Measurements from ENCODE around the gene SH3BP2. TPM values are rescaled to one million over a fixed set of nuclear protein-coding genes. Genes with fewer than 3 reads are reported as not detected.

SH3BP2 gene
- total RNA-seq, 2 donors from 2014 or later, result 56.0 to 61.7 TPM

- no peak for ATAC-seq (ENCODE audit: insufficient number of reproducible peaks, low FRiP score, low read depth)
- DNase-seq (ENCODE audit: low spot score), result no peak
- H3K27me3 ChIP-seq (replicated peaks; ENCODE audit: insufficient read depth), result no peaks in the 10 kb centered on the region
- no peaks in the 10 kb centered on the region for H3K4me1 ChIP-seq (ENCODE audit: control insufficient read depth in 1 of 2, low read depth in 2 of 2)
- no peak for TF ChIP-seq CTCF (IDR thresholded peaks at IDR 0.05)
- no peaks in the 10 kb centered on the region for H3K9me3 ChIP-seq
- no peak overlapping the region for H3K27ac ChIP-seq
- no peak overlapping the region for H3K4me3 ChIP-seq
- H3K36me3 ChIP-seq, result no peaks in the 10 kb centered on the region
Measured at GRCh38 chr4:2781911-2782310, 11.0 kb upstream of the SH3BP2 start.

DNA sequence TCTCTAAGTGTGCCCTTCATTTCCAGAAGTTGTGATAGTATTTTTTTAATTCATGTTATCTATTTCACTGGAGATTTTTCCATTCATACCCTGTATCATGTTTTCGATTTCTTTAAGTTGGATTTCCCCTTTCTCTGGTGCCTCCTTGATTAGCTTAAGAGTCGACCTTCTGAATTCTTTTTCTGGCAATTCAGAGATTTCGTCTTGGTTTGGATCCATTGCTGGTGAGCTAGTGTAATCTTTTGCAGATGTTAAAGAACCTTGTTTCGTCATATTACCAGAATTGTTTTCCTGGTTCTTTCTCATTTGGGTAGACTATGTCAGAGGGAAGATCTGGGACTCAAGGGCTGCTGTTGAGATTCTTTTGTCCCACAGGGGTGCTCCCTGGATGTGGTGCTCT is 9.1 kb upstream of the SH3BP2 start:
- no peak for ATAC-seq (ENCODE audit: insufficient number of reproducible peaks, low FRiP score, low read depth)
- Histone ChIP-seq H3K36me3 (no peaks in the 10 kb centered on the region), H3K27me3 (replicated peaks; ENCODE audit: insufficient read depth) (no peaks in the 10 kb centered on the region), H3K4me3 (no peak overlapping the region), H3K27ac (no peak overlapping the region), H3K4me1 (ENCODE audit: control insufficient read depth in 1 of 2, low read depth in 2 of 2) (peaks cover 5 to 15% of the 10 kb centered on the region in 2 donors), H3K9me3 (no peaks in the 10 kb centered on the region)
- no peak for TF ChIP-seq CTCF (IDR thresholded peaks at IDR 0.05)
- DNase-seq (ENCODE audit: low spot score), result no peak

- no peaks in the 10 kb centered on the region for H3K9me3 ChIP-seq
- H3K27me3 ChIP-seq (replicated peaks; ENCODE audit: insufficient read depth), result no peaks in the 10 kb centered on the region
- H3K4me1 ChIP-seq (ENCODE audit: control insufficient read depth in 1 of 2, low read depth in 2 of 2), result peaks cover 5 to 15% of the 10 kb centered on the region in 2 donors
- no peak for ATAC-seq (ENCODE audit: insufficient number of reproducible peaks, low FRiP score, low read depth)
- H3K27ac ChIP-seq, result no peak overlapping the region
- no peaks in the 10 kb centered on the region for H3K36me3 ChIP-seq
- no peak for TF ChIP-seq CTCF (IDR thresholded peaks at IDR 0.05)
- DNase-seq (ENCODE audit: low spot score), result no peak
- no peak overlapping the region for H3K4me3 ChIP-seq
Measured at GRCh38 chr4:2785613-2786012, 7.3 kb upstream of the SH3BP2 start.

GRCh38 chr4:2786152-2786671 is 6.7 kb upstream of the SH3BP2 start:
- H3K27ac ChIP-seq, result no peak overlapping the region
- H3K4me1 ChIP-seq (ENCODE audit: control insufficient read depth in 1 of 2, low read depth in 2 of 2), result peaks cover 5 to 15% of the 10 kb centered on the region in 2 donors
- DNase-seq (ENCODE audit: low spot score) (no peak), ATAC-seq (ENCODE audit: insufficient number of reproducible peaks, low FRiP score, low read depth) (no peak)
- TF ChIP-seq CTCF (IDR thresholded peaks at IDR 0.05), result no peak
- no peak overlapping the region for H3K4me3 ChIP-seq
- H3K36me3 ChIP-seq, result no peaks in the 10 kb centered on the region
- H3K9me3 ChIP-seq, result no peaks in the 10 kb centered on the region
- H3K27me3 ChIP-seq (replicated peaks; ENCODE audit: insufficient read depth), result no peaks in the 10 kb centered on the region

- H3K27ac ChIP-seq, result no peak overlapping the region
- DNase-seq (ENCODE audit: low spot score) (no peak), ATAC-seq (ENCODE audit: insufficient number of reproducible peaks, low FRiP score, low read depth) (no peak)
- no peaks in the 10 kb centered on the region for H3K36me3 ChIP-seq
- H3K4me1 ChIP-seq (ENCODE audit: control insufficient read depth in 1 of 2, low read depth in 2 of 2), result peaks cover 5 to 15% of the 10 kb centered on the region in 2 donors
- no peak for TF ChIP-seq CTCF (IDR thresholded peaks at IDR 0.05)
- H3K27me3 ChIP-seq (replicated peaks; ENCODE audit: insufficient read depth), result no peaks in the 10 kb centered on the region
- no peak overlapping the region for H3K4me3 ChIP-seq
- no peaks in the 10 kb centered on the region for H3K9me3 ChIP-seq
Measured at GRCh38 chr4:2786794-2787229, 6.1 kb upstream of the SH3BP2 start.

Data from thoracic aorta (tissue), 2 donors.